Loucy (cell line): ENCODE measurements around the gene INPP4A.

Experiments used
- CTCF ChIP-seq: fragments of 200-600 bp; sonication (generic); conservative IDR thresholded peaks from 2 replicates; pipeline ENCODE4 v1.5.1; 2014; ENCODE audit warnings: mild to moderate bottlenecking, antibody characterized with exemption, low read length
- EZH2phosphoT487 ChIP-seq: fragments of 200-600 bp; IDR thresholded peaks from 2 replicates; pipeline ENCODE4 v1.6.1; 2018; ENCODE audit warnings: antibody characterized with exemption, mild to moderate bottlenecking, moderate library complexity, borderline replicate concordance

- TF ChIP-seq CTCF (no peak), EZH2phosphoT487 (no peak)
Observed at GRCh38 chr2:98485453-98485755, 40.7 kb downstream of the INPP4A start.
